ENCODE measurements around the gene CAPS. TPM values are rescaled to one million over a fixed set of nuclear protein-coding genes. Genes with fewer than 3 reads are reported as not detected.

CAPS gene
- polyA plus RNA-seq, 10 donors = 3.2 to 8.3 (median 4.7) TPM

- DNase-seq = no peak
Measured at GRCh38 chr19:5908773-5909442, 5.1 kb upstream of the CAPS start.

DNA sequence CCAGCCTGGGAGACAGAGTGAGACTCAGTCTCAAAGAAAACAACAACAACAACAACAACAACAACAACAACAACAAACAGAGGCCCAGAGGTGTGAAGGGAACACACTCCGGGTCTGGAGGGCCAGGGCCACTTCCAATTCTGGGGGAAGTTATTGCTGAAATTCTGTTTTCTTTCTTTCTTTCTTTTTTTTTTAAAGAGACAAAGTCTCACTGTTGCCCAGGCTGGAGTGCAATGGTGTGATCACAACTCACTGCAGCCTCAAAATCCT, 3.5 kb upstream of the CAPS start:
- DNase-seq = no peak

DNA sequence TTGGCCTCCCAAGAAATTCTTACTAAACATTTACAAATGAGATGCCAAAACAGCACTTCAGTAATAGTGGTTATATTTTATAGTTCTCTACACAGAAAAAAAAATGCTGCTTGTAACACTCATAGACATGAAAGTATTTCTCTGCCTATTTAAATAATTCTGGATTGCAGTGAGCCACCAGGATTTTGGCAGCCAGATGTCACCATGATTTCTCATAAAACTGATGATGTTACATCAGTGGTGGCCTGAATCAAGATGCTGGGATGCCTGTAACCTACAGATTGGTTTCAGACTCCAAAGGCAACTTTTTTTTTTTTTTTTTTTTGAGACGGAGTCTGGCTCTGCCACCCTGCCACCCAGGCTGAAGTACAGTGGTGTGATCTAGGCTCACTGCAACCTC, 2.7 kb upstream of the CAPS start:
- DNase-seq = no peak

DNA sequence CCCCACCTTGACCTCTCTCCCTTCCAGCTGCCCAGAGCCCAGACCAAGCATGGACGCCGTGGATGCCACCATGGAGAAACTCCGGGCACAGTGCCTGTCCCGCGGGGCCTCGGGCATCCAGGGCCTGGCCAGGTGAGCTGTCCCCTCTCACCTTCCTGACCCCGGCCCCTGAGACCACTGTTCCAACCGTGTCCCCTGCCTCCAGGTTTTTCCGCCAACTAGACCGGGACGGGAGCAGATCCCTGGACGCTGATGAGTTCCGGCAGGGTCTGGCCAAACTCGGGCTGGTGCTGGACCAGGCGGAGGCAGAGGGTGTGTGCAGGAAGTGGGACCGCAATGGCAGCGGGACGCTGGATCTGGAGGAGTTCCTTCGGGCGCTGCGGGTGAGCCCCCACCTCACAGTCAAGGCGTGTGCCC, 312 bp downstream of the CAPS start:
- no peak for DNase-seq

- peak in 1 of 3 donors; percentile 57 for DNase-seq
Measured at GRCh38 chr19:5914946-5915781, 1.1 kb downstream of the CAPS start.

DNA sequence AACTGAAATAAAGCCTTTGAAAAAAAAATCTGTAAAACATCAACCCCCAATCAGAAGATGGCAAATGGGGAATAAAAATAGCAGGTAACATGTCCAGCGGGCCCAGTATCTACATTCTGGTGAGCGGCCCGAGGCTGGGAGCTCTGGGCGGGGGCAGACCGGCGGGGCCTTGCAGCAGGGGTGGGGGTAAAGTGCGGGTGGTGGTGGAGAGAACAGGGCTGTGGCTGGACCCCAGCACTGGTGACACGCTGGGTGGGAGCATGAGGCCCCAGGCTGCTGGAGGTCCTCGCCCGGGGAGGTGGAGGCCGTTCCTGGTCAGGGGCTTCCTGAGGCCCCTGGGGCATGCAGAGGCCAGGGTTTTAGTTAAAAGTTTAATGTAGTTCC, 1.7 kb downstream of the CAPS start:
- DNase-seq = no peak

DNA sequence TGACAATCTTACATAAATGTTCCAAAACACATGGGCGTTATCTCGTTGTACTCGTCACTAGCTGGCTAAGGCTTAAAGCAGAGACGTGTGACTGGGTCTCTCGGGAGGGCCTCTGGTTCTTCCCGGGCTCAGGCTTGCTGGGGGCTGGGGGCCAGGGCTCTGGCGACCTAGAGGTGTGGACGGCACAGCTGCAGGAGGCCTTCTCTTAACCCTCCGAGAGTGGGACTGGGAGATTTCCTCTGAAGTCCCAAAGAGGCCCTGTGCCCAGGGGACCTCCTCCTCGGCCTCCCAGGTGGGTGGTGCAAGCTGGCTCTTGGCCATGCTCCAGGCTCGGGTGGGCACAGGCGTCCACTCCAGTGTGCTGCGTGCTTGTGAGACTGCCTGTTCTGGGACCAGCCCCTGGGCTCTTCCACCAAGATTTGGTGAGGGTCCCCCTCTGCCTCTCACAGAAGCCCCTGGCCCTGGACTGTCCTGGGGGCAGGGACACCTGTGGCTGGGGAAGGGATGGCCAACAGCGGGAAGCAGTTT, 2.2 kb downstream of the CAPS start:
- peak in 1 of 3 donors; percentile 69 for DNase-seq

- no peak for DNase-seq
Measured at GRCh38 chr19:5917431-5918107, 3.5 kb downstream of the CAPS start.

DNA sequence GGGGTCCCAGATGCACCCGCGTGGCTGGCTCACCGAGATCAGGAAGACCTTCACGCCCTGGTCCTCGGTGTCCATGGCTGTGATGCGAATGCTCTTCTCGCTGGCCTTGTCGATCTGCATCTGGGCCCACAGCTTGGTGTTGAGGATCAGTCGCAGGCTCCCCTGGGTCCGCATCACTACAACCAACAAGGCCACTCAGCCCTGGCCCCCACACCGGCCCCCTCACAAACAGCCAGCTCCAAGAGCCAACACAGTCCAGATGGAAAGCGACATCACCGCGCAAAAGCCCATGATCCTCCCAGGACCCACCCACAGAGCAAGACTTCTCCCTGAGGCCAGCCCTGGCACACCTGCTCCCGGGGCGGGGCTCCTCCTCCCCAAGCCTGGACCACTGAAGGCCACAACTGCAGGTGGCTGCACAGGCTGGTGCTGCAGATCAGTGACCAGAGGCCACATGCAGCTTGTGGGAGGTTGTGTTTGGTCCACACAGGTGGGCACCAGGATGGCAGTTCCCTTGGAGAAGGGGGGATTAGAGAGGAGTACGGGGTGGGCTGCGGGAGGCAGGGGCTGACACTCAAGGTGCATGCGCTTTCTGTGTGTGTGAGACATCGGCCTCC, 4.5 kb downstream of the CAPS start:
- DNase-seq = no peak

- DNase-seq = no peak
Measured at GRCh38 chr19:5921516-5922160, 7.6 kb downstream of the CAPS start.

DNA sequence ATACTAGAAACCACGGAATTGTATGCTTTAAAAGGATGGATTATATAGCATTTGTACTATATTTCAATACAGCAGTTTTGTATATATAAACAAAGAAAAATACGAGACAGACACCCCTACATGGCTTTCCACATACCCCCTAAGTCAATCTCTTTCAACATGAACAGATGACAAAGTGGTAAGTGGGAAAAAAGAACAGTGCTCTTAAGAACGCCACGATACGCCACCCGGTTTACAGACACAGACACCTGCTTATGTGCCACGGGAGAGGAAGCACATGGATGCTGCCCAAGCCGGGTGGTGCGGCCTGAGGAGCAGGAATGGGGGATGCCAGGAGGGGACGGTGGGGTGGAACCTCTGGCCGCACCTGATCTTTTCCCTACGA, 8.1 kb downstream of the CAPS start:
- DNase-seq = no peak

DNA sequence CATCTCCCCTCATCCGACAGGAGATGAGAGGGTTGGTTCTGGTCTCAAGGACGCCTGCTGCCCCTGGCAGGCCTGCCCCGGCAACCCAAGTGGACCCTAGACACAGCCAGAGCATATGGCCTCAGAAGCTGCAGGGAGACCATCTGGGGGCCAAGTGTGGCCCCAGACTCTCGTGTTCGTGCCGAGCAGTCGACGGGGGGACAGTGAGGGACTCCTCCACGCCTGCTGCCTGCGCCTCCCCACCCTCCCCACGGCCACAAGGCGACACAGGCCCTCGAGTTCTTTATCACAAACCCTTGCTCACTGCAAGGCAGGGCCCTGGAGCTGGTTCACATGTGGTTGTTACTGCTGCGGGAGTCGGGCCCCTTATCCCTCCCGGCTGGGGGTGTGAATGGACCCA, 9.3 kb downstream of the CAPS start:
- DNase-seq = no peak

- DNase-seq = no peak
Measured at GRCh38 chr19:5925830-5926427, 11.9 kb downstream of the CAPS start.

DNA sequence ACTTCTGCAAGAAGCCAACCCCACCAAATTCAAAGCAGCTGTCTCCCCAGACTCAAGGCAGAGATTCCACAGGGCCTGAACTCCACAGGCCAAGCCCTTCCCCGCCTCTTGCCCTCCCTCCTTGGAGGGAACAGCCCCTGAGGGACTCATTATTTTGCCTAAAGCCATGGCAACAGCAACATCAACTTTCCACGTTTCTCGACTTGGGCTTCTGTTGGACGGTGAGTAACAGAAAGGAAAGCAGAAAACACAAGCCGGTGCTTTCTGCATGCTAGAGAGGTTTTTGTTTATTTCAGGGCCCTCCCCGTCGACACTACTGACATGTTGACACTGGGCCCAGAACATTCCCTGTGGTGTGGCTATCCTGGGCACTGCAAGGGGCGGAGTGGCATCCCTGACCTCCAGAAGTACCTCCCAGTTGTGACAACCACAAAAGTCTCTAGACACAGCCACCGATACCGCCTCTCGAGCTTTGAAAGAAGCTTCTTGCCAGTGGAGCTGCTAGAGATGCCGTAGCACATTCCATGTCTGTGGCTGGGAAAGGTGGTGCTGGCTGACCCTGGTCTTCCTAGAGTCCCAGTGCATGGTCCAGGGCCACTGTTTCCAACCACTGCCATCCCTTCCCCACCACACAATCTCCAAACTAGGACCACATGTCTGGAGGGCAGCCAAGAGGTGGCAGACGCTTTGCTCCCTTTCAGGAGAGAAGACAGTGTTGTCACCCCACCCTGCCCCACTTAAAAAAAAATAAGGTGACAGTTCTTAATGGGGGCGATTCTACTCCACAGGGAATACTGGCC, 12.8 kb downstream of the CAPS start:
- peak; percentile 84 to 93 (median 84) for DNase-seq

- DNase-seq = no peak
Measured at GRCh38 chr19:5927441-5927821, 13.4 kb downstream of the CAPS start.

DNA sequence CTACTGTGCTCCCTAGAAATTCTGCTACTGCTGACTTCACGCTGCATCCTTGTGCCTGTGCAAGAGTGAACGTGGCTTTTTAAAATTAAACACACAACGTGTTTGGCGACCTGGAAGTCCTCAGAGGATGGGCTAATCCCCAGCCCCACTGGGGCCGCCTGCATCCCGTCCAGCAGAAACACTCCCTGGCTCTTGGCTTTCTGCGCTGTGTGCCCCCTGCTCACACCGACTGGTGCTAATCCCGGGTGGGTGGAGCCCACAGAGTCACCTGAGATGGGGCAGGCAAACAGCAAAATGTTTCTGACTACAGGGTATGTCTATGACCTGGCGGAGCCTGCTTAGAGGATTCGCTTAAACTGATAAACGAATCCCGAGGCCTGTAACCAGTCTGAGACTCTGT, 15.1 kb downstream of the CAPS start:
- no peak for DNase-seq

- no peak for DNase-seq
Measured at GRCh38 chr19:5929625-5930024, 15.6 kb downstream of the CAPS start.

- DNase-seq = no peak
Measured at GRCh38 chr19:5931251-5931650, 17.2 kb downstream of the CAPS start.

DNA sequence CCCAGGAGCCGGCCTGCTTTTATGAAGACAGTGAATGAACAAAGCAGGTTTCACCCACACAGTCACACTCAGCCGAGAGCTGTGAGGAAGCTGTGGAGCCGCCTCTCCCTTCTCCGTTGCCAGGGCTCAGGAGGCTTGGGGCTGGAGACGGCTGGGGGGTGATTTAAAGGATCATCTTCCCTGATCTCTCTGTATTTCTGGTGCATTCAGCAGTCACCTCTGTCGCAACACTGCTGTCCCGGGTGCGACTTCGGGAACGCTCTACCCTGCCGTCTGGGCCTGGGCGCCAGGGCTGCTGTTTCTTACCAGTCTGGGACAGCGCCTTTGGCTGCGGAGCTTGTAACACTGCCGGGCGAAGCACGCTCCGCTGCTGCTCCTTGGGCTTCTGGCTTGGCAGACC, 18.1 kb downstream of the CAPS start:
- DNase-seq = no peak

- DNase-seq = no peak
Measured at GRCh38 chr19:5932609-5933262, 18.7 kb downstream of the CAPS start.
